Neutrophil (primary cell): ENCODE results near the gene VPS26B.
A peak's percentile ranks its signal among the peaks of the same experiment; 100 is the strongest.

Experiments used
- H3K27ac ChIP-seq: fragments of 200-600 bp; sonication (generic); 2 replicates; pipeline ENCODE4 v1.5.1; 2016; ENCODE audit warnings: mild to moderate bottlenecking, moderate library complexity
- H3K27me3 ChIP-seq: fragments of 200-600 bp; sonication (generic); 2 replicates; pipeline ENCODE4 v1.6.0; 2016; ENCODE audit warnings: mild to moderate bottlenecking
- H3K36me3 ChIP-seq: fragments of 200-600 bp; sonication (generic); 2 replicates; pipeline ENCODE4 v1.5.1; 2017
- H3K4me1 ChIP-seq, 2 experiments: fragments of 200-600 bp in 1 of 2; sonication (generic) in 1 of 2; 1 replicate in 1 of 2; 2 replicates in 1 of 2; pipeline versions ENCODE4 v1.5.1 to v1.6.1; 2013 to 2016; ENCODE audit warnings: low read depth in 1 of 2, low read length in 1 of 2, mild to moderate bottlenecking in 1 of 2, moderate library complexity in 1 of 2; ENCODE audit not compliant: control insufficient read depth in 1 of 2, insufficient read depth in 1 of 2
- H3K4me3 ChIP-seq, 2 experiments: fragments of 200-600 bp in 1 of 2; sonication (generic) in 1 of 2; 1 replicate in 1 of 2; 2 replicates in 1 of 2; pipeline ENCODE4 v1.5.1; 2013 to 2016; ENCODE audit warnings: low read depth in 1 of 2, low read length in 1 of 2, mild to moderate bottlenecking in 1 of 2, moderate library complexity in 1 of 2
- H3K9me3 ChIP-seq: fragments of 200-600 bp; sonication (generic); 2 replicates; pipeline ENCODE4 v1.5.1; 2016
- CTCF ChIP-seq: fragments of 200-600 bp; sonication (generic); IDR thresholded peaks from 2 replicates; pipeline ENCODE4 v1.5.1; 2016; ENCODE audit warnings: antibody characterized with exemption

Gene VPS26B

GRCh38 chr11:134272381-134273316, 48.2 kb downstream of the VPS26B start:
- Histone ChIP-seq H3K4me1 (peaks cover 11 to 23% of the 10 kb centered on the region in 2 experiments), H3K36me3 (no peaks in the 10 kb centered on the region), H3K27ac (no peak overlapping the region), H3K9me3 (no peaks in the 10 kb centered on the region), H3K4me3 (no peak overlapping the region), H3K27me3 (peaks cover 90% of the 10 kb centered on the region)
- TF ChIP-seq CTCF = no peak

GRCh38 chr11:134273317-134273712, 48.8 kb downstream of the VPS26B start:
- no peak overlapping the region for H3K4me3 ChIP-seq
- TF ChIP-seq CTCF = no peak
- no peaks in the 10 kb centered on the region for H3K36me3 ChIP-seq
- peaks cover 97% of the 10 kb centered on the region for H3K27me3 ChIP-seq
- peaks cover 11 to 17% of the 10 kb centered on the region in 2 experiments for H3K4me1 ChIP-seq
- H3K9me3 ChIP-seq = no peaks in the 10 kb centered on the region
- H3K27ac ChIP-seq = no peak overlapping the region

GRCh38 chr11:134275188-134275533, 50.7 kb downstream of the VPS26B start:
- no peaks in the 10 kb centered on the region for H3K36me3 ChIP-seq
- H3K4me3 ChIP-seq = peak overlapping the region in 1 of 2 experiments; percentile 49
- H3K27me3 ChIP-seq = peaks cover 100% of the 10 kb centered on the region
- no peaks in the 10 kb centered on the region for H3K9me3 ChIP-seq
- no peak overlapping the region for H3K27ac ChIP-seq
- peaks cover 11 to 17% of the 10 kb centered on the region in 2 experiments for H3K4me1 ChIP-seq
- TF ChIP-seq CTCF = no peak

DNA sequence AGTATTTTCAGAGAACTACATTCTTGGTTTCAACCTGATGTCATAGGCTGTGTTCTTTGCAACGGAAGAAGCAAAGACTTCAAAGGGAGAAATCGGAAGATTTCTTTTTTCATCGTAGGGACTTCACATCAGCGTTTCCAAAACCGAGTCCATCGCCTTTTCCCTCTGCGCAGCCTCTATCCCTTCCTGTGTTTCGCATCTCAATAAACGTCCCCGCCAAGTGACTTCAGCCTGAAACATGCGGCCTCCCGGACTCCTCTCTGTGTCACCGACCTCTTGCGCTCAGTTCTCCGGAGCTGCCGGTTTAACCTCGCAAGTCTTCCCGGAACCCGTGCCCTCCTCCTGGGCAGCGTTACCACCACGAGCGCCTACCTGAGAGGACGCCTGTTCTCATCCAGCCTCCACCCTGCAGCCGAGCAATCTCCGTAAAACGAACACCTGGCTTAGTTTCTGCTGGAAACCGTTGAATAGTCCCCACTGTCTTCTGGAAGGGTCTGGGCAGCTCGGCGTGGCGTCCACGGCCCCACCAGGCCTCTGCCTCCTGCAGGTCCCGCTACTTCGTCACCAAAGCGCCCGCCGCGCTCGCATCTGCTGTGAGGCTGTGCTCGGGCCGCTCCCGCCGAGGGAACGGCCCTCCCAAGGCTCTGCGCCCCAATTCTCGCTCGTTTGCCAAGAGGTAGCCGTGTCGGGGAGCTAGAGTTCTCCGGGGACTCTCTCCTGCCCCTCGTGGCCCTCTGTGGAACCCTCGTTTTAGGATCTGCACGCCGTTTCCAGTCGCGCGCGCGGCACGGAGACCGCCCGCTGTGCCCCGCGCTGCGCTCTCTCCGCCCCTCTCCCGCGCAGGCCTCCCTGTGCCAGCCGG, 51.3 kb downstream of the VPS26B start, which contains the start of gene GLB1L3:
GLB1L3 (plus strand) TSS at position 846 of the 862 bp plus-strand sequence. CDS start 362 bp downstream, outside the sequence.
- no peaks in the 10 kb centered on the region for H3K9me3 ChIP-seq
- H3K4me3 ChIP-seq = peak within 1 kb of the TSS; percentile 12 to 49
- no peaks in the 10 kb centered on the region for H3K36me3 ChIP-seq
- TF ChIP-seq CTCF = no peak
- peaks cover 100% of the 10 kb centered on the region for H3K27me3 ChIP-seq
- H3K4me1 ChIP-seq = peaks cover 11 to 17% of the 10 kb centered on the region in 2 experiments
- no peak within 1 kb of the TSS for H3K27ac ChIP-seq

DNA sequence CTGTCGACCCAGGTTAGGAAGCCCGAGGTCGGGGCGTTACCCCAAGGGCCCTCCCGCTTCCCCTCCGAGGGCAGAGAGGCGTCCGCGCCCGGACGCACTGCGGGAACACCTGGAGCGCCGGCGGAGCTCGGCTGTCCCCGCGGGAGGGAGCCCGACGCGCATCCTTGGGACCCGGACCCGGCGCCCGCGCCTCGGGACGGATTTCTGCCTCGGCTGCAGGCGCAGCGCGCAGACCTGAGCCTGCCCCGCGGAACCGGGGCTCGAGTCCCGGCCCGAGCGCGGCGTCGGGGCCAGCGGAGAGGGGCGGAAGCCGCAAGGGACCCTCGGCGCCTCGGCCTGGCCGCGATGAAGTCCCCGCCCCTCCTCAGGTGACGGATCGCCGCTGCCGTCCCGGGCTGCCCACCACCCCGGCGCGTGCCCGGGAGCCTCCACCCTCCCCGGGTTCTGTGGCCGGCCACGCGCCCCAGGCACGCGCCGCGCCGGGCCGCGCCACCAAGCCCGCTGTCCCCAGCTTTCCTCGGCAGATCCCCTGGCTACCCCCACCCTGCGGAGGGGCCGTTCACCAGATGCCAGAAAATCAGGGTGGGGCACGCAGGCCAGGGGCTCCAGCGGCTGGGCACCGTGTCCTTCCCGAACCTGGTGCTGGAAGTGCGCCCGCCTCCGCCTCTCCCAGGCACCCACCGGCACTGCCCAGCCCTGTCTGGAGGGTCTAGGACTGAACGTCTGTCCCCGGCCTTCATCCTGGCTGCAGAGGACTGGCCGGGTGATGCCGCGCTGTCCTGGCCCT, 52.1 kb downstream of the VPS26B start:
- TF ChIP-seq CTCF = no peak
- Histone ChIP-seq H3K27me3 (peaks cover 98% of the 10 kb centered on the region), H3K36me3 (no peaks in the 10 kb centered on the region), H3K27ac (no peak overlapping the region), H3K9me3 (no peaks in the 10 kb centered on the region), H3K4me3 (peak overlapping the region; percentile 12 to 49), H3K4me1 (peaks cover 11 to 17% of the 10 kb centered on the region in 2 experiments)
